Hepatocyte (in vitro differentiated cells): Measurements from ENCODE around the gene ZDHHC18. TPM values are rescaled to one million over a fixed set of nuclear protein-coding genes. Genes with fewer than 3 reads are reported as not detected.

Experiments used
- DNase-seq: peaks from one replicate; pipeline ENCODE4 v3.0.0-alpha.2; 2016; ENCODE audit warnings: low spot score
- H2AFZ ChIP-seq: fragments of 200-600 bp; sonication (generic); 2 replicates; pipeline ENCODE4 v1.6.0; 2016; ENCODE audit warnings: antibody characterized with exemption, mild to moderate bottlenecking
- H3K27ac ChIP-seq: fragments of 200-600 bp; sonication (generic); 2 replicates; pipeline ENCODE4 v1.5.1; 2016; ENCODE audit warnings: mild to moderate bottlenecking
- H3K27me3 ChIP-seq: fragments of 200-600 bp; sonication (generic); 2 replicates; pipeline ENCODE4 v1.6.1; 2016
- H3K36me3 ChIP-seq: fragments of 200-600 bp; sonication (generic); replicated peaks from 2 replicates; pipeline ENCODE4 v1.5.1; 2016; ENCODE audit warnings: low read depth; ENCODE audit not compliant: insufficient read depth
- H3K4me1 ChIP-seq: fragments of 200-600 bp; sonication (generic); 2 replicates; pipeline ENCODE4 v1.5.1; 2016; ENCODE audit warnings: mild to moderate bottlenecking, moderate library complexity; ENCODE audit not compliant: insufficient read depth
- H3K4me2 ChIP-seq: fragments of 200-600 bp; sonication (generic); 2 replicates; pipeline ENCODE4 v1.6.0; 2016
- H3K4me3 ChIP-seq: fragments of 200-600 bp; sonication (generic); 2 replicates; pipeline ENCODE4 v1.5.1; 2016; ENCODE audit warnings: mild to moderate bottlenecking
- H3K79me2 ChIP-seq: fragments of 200-600 bp; sonication (generic); 2 replicates; pipeline ENCODE4 v1.6.0; 2017; ENCODE audit warnings: mild to moderate bottlenecking
- H3K9me2 ChIP-seq: fragments of 200-600 bp; sonication (generic); replicated peaks from 2 replicates; pipeline ENCODE4 v1.6.0; 2017; ENCODE audit warnings: mild to moderate bottlenecking; ENCODE audit not compliant: insufficient read depth
- H3K9me3 ChIP-seq: fragments of 200-600 bp; sonication (generic); 2 replicates; pipeline ENCODE4 v1.5.1; 2016; ENCODE audit warnings: low read depth, mild to moderate bottlenecking
- H4K20me1 ChIP-seq: fragments of 200-600 bp; sonication (generic); 2 replicates; pipeline ENCODE4 v1.6.0; 2016; ENCODE audit warnings: mild to moderate bottlenecking; ENCODE audit not compliant: insufficient read depth, poor library complexity, severe bottlenecking
- CTCF ChIP-seq: fragments of 200-600 bp; sonication (generic); IDR thresholded peaks from 2 replicates; pipeline ENCODE4 v1.5.1; 2016; ENCODE audit warnings: antibody characterized with exemption, mild to moderate bottlenecking; ENCODE audit not compliant: poor library complexity
- EZH2 ChIP-seq: fragments of 200-600 bp; sonication (generic); IDR thresholded peaks from 2 replicates; pipeline ENCODE4 v1.6.1; 2016; ENCODE audit warnings: antibody characterized with exemption, mild to moderate bottlenecking, borderline replicate concordance
- EZH2phosphoT487 ChIP-seq: fragments of 200-600 bp; sonication (generic); IDR thresholded peaks from one replicate; pipeline ENCODE4 v1.6.1; 2018; ENCODE audit warnings: antibody characterized with exemption, mild to moderate bottlenecking, low read depth, moderate library complexity; ENCODE audit not compliant: unreplicated experiment, severe bottlenecking
- WGBS: methylation state at CpG from one replicate; pipeline ENCODE4 v1.1.6; 2016; ENCODE audit warnings: low lambda C conversion rate; ENCODE audit errors: missing lambda C conversion rate; 5-methylcytosine and 5-hydroxymethylcytosine counted together
- polyA plus RNA-seq: library from polyadenylated mRNA; unstranded; fragments of >200 nt; fragmentation: Nextera tagmentation; extraction: Ambion mirVana; gene quantifications from 2 replicates; pipeline ENCODE4 v1.2.1, GENCODE V29; 2016
- total RNA-seq: library from RNA; depleted of rRNA; stranded (reverse); fragments of >200 nt; gene quantifications from 2 replicates; pipeline ENCODE4 v1.2.3, GENCODE V29; 2014

ZDHHC18 gene
- total and polyA plus RNA-seq, 2 experiments from 2014 or later = 14.9 to 22.5 TPM

- Histone ChIP-seq H3K4me1 (peaks cover 35% of the 10 kb centered on the region), H4K20me1 (no peaks in the 10 kb centered on the region), H3K36me3 (no peaks in the 10 kb centered on the region), H3K27me3 (no peaks in the 10 kb centered on the region), H3K4me2 (peak overlapping the region; percentile 93), H3K4me3 (peak overlapping the region; percentile 41), H3K27ac (peak overlapping the region; percentile 99), H3K9me3 (no peaks in the 10 kb centered on the region), H3K9me2 (no peaks in the 10 kb centered on the region), H2AFZ (peak overlapping the region; percentile 62), H3K79me2 (peaks cover 18% of the 10 kb centered on the region)
- WGBS = 16% methylated on average over 12 of the region's 12 CpGs
- peak; percentile 76 for DNase-seq
- TF ChIP-seq CTCF = no peak
- no peak for TF ChIP-seq EZH2
- TF ChIP-seq EZH2phosphoT487 = no peak
Observed at GRCh38 chr1:26786437-26787380, 39.8 kb upstream of the ZDHHC18 start.

- no peaks in the 10 kb centered on the region for H3K9me3 ChIP-seq
- H3K79me2 ChIP-seq = peaks cover 18% of the 10 kb centered on the region
- peak overlapping the region; percentile 93 for H3K4me2 ChIP-seq
- H2AFZ ChIP-seq = peak overlapping the region; percentile 62
- H3K27ac ChIP-seq = peak overlapping the region; percentile 99
- H3K4me3 ChIP-seq = peak overlapping the region; percentile 41
- TF ChIP-seq CTCF (no peak), EZH2 (no peak), EZH2phosphoT487 (no peak)
- no peaks in the 10 kb centered on the region for H4K20me1 ChIP-seq
- DNase-seq = no peak
- peaks cover 35% of the 10 kb centered on the region for H3K4me1 ChIP-seq
- H3K27me3 ChIP-seq = no peaks in the 10 kb centered on the region
- no peaks in the 10 kb centered on the region for H3K9me2 ChIP-seq
- no peaks in the 10 kb centered on the region for H3K36me3 ChIP-seq
- 4% methylated on average over 11 of the region's 11 CpGs for WGBS
Observed at GRCh38 chr1:26787381-26787705, 39.1 kb upstream of the ZDHHC18 start.

DNA sequence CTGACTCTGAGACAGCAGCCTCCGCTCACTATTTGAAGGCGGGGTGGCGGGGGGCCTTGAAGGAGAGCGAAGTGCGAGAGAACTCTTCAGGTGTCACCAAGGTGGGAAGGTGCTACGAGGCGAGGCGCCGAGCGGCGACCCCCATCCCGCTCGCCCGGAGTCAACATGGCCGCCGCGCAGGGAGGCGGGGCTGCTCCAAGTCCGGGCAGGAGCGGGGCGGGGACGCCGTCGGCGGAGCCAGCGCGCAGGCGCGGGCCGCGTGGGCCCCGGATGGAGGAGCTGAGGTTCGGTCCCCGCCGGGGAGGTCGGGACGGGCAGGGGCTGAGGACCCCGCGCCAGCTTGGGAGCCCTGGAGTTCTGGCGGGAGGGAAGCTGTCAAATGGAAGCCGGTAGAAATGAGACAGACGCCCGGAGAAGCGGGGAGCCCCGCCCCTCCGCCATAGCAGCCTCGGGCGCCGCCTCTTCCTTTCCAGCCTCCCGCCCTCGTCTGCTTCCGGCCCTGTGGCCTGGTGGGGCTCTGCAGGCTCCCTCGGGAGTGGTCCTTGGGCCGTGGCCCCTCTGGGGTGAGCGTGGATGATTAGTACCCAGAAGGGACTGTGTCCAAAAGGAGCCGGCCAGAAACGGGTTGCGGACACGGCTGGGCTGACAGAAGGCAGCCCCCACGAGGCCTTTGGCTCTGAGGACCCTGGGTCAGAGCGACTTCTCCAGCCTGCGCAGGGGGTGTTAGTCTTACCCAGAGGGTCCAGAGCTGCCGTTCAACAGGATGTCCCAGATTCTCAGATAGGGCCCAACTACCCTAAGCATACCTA lies 38.6 kb upstream of the ZDHHC18 start, which contains the start of gene PIGV:
Gene PIGV (plus strand): TSS at position 245 of the 809 bp plus-strand sequence. CDS start 2,866 bp downstream, outside the sequence.
- Histone ChIP-seq H3K4me2 (peak within 1 kb of the TSS; percentile 93), H3K9me2 (no peaks in the 10 kb centered on the region), H4K20me1 (no peaks in the 10 kb centered on the region), H3K9me3 (no peaks in the 10 kb centered on the region), H3K36me3 (no peaks in the 10 kb centered on the region), H2AFZ (peak within 1 kb of the TSS; percentile 62), H3K4me1 (peaks cover 35% of the 10 kb centered on the region), H3K4me3 (peak within 1 kb of the TSS; percentile 41), H3K79me2 (peaks cover 17% of the 10 kb centered on the region), H3K27ac (peak within 1 kb of the TSS; percentile 99), H3K27me3 (no peaks in the 10 kb centered on the region)
- whole genome bisulfite sequencing = 1% methylated on average over 54 of the region's 63 CpGs
- peak; percentile 94 for DNase-seq
- TF ChIP-seq EZH2phosphoT487 = no peak
- no peak for TF ChIP-seq EZH2
- TF ChIP-seq CTCF = no peak
